K562 (cell line): ENCODE data around the gene MPRIP. TPM values are rescaled to one million over a fixed set of nuclear protein-coding genes. Genes with fewer than 3 reads are reported as not detected.
A peak's percentile ranks its signal among the peaks of the same experiment; 100 is the strongest.

ENCODE experiments used
- ATAC-seq: fragments of 200-7000 bp; cut with Tn5 transposase; 3 replicates; pipeline ENCODE4 v1.9.1; 2020; ENCODE audit warnings: moderate library complexity
- Bru-seq: library from RNA; stranded (reverse); fragments of 400-500 nt; gene quantifications from one replicate; lab custom pipeline; 2021; lab: Mats Ljungman, UMichigan
- BruChase-seq, 2 experiments: library from RNA; stranded (reverse); fragments of 400-500 nt; gene quantifications; one replicate each; lab custom pipeline; 2021; lab: Mats Ljungman, UMichigan
- BruUV-seq: library from RNA; stranded (reverse); fragments of 400-500 nt; replicated peaks from 2 replicates; lab custom pipeline; 2021; lab: Mats Ljungman, UMichigan
- CTCF ChIA-PET: fragments of 300-600 bp; formaldehyde crosslinking; extraction: SDS; loops from one replicate; lab custom pipeline; 2021; ENCODE audit warnings: low intra/inter-chr PET ratio; lab: Yijun Ruan, JAX
- POLR2A ChIA-PET: fragments of 300-600, 350-650 bp; sonication (Branson Sonifier 250); formaldehyde crosslinking; extraction: SDS; loops from one replicate; lab custom pipeline; 2021; ENCODE audit warnings: antibody characterized with exemption, inconsistent platforms; lab: Yijun Ruan, JAX
- DNase-seq, 4 experiments: peaks; one replicate each; pipeline versions ENCODE4 v3.0.0 to v3.0.0-alpha.2; 2011 to 2018; ENCODE audit warnings: low spot score in 3 of 4, mixed read lengths in 3 of 4; ENCODE audit errors: extremely low read depth in 1 of 4
- FAIRE-seq: peaks from 2 replicates; lab custom pipeline; 2011; peaks lifted over from hg19 to GRCh38; lab: Jason Lieb, UNC
- H2AFZ ChIP-seq: 2 replicates; pipeline ENCODE4 v1.6.0; 2011; ENCODE audit warnings: low read depth, low read length, control low read depth, inconsistent platforms
- H3K27ac ChIP-seq: fragments of 200-600 bp; 3 replicates; pipeline ENCODE4 v1.8.0; 2011; ENCODE audit warnings: low read depth, mild to moderate bottlenecking, control low read depth, inconsistent platforms, low read length, moderate library complexity, mixed read lengths; ENCODE audit errors: extremely low read depth
- H3K27me3 ChIP-seq, 2 experiments: fragments of 300-600 bp in 1 of 2; 2 replicates in 1 of 2; 3 replicates in 1 of 2; pipeline versions ENCODE4 v1.6.0 to v1.8.0; 2011; ENCODE audit warnings: inconsistent platforms in 2 of 2, low read length in 2 of 2, mild to moderate bottlenecking in 1 of 2, mixed read lengths in 1 of 2, moderate library complexity in 1 of 2; ENCODE audit not compliant: control insufficient read depth in 2 of 2, insufficient read depth in 2 of 2
- H3K36me3 ChIP-seq: fragments of 300-600 bp; 3 replicates; pipeline ENCODE4 v1.8.0; 2011; ENCODE audit warnings: mild to moderate bottlenecking, low read length, inconsistent platforms; ENCODE audit not compliant: control insufficient read depth, insufficient read depth
- H3K4me1 ChIP-seq, 2 experiments: fragments of 200-600 bp in 1 of 2; replicated peaks in 1 of 2; 2 replicates in 1 of 2; 3 replicates in 1 of 2; pipeline versions ENCODE4 v1.5.1 to v1.8.0; 2011; ENCODE audit warnings: inconsistent platforms in 2 of 2, low read length in 2 of 2, mild to moderate bottlenecking in 1 of 2, mixed read lengths in 1 of 2, moderate library complexity in 1 of 2; ENCODE audit not compliant: control insufficient read depth in 2 of 2, insufficient read depth in 2 of 2
- H3K4me2 ChIP-seq: 2 replicates; pipeline ENCODE4 v1.6.1; 2011; ENCODE audit warnings: low read length, control low read depth, inconsistent platforms, mixed read lengths; ENCODE audit not compliant: insufficient read depth
- H3K4me3 ChIP-seq: fragments of 200-600 bp; sonication (generic), shearing (Covaris generic); 2 replicates; pipeline ENCODE4 v1.5.1; 2016; ENCODE audit warnings: control low read depth, inconsistent platforms
- H3K79me2 ChIP-seq: fragments of 200-600 bp; 3 replicates; pipeline ENCODE4 v1.8.0; 2011; ENCODE audit warnings: low read length, inconsistent platforms; ENCODE audit not compliant: control insufficient read depth, insufficient read depth
- H3K9ac ChIP-seq, 2 experiments: 2 replicates each; pipeline versions ENCODE4 v1.6.0 to v1.6.1; 2011; ENCODE audit warnings: low read depth in 2 of 2, low read length in 2 of 2, control low read depth in 1 of 2, inconsistent platforms in 1 of 2, mild to moderate bottlenecking in 1 of 2, mixed read lengths in 1 of 2; ENCODE audit not compliant: insufficient read depth in 1 of 2
- H3K9me1 ChIP-seq: one replicate; pipeline ENCODE4 v1.6.0; 2011; ENCODE audit warnings: inconsistent platforms, mild to moderate bottlenecking, low read length, moderate library complexity; ENCODE audit not compliant: control insufficient read depth, insufficient read depth
- H3K9me3 ChIP-seq: replicated peaks from 2 replicates; pipeline ENCODE4 v1.5.1; 2011; ENCODE audit warnings: low read depth, low read length, inconsistent platforms; ENCODE audit not compliant: control insufficient read depth, insufficient read depth
- H4K20me1 ChIP-seq: replicated peaks from 2 replicates; pipeline ENCODE4 v1.6.1; 2011; ENCODE audit warnings: low read length, inconsistent platforms, mixed read lengths; ENCODE audit not compliant: control insufficient read depth, insufficient read depth
- ETV1 ChIP-seq: fragments of 450-650 bp; conservative IDR thresholded peaks from 2 replicates; pipeline ENCODE4 v1.6.1; 2016; ENCODE audit warnings: missing genetic modification characterization, control low read depth, low read depth, missing compliant biosample characterization
- GMEB1 ChIP-seq: fragments of 250-450 bp; sonication (Bioruptor Pico); IDR thresholded peaks from 2 replicates; pipeline ENCODE4 v1.4.0; 2020; ENCODE audit warnings: mild to moderate bottlenecking
- HMBOX1 ChIP-seq: sonication (generic); IDR thresholded peaks from 2 replicates; pipeline ENCODE4 v1.6.1; 2016
- POLR2G ChIP-seq: fragments of 200-400 bp; formaldehyde crosslinking; IDR thresholded peaks from 2 replicates; pipeline ENCODE4 v1.6.1; 2017; ENCODE audit warnings: low read depth, mild to moderate bottlenecking, antibody characterized with exemption, low read length, moderate library complexity
- PTTG1 ChIP-seq: fragments of 450-650 bp; IDR thresholded peaks from 2 replicates; pipeline ENCODE4 v1.6.1; 2016; ENCODE audit warnings: low read depth, mild to moderate bottlenecking, missing genetic modification characterization, missing compliant biosample characterization
- RNF2 ChIP-seq: sonication (generic); IDR thresholded peaks from 2 replicates; pipeline ENCODE4 v1.6.1; 2016
- SIN3A ChIP-seq, 2 experiments: fragments of 150-350 bp in 1 of 2; IDR thresholded peaks; 2 replicates each; pipeline ENCODE4 v1.6.1; 2011 to 2016; ENCODE audit warnings: borderline replicate concordance in 2 of 2, low read depth in 2 of 2, low read length in 2 of 2, mild to moderate bottlenecking in 2 of 2, moderate library complexity in 2 of 2; ENCODE audit not compliant: control insufficient read depth in 1 of 2
- ZNF395 ChIP-seq: fragments of 200-800 bp; sonication (Bioruptor generic); IDR thresholded peaks from 2 replicates; pipeline ENCODE4 v1.6.1; 2017; ENCODE audit warnings: missing genetic modification characterization, missing compliant biosample characterization
- WGBS: fragments of 100-300 bp; shearing (Covaris generic); methylation state at CpG from one replicate; pipeline ENCODE4 v1.1.6; 2016; ENCODE audit warnings: low coverage, mixed read lengths; ENCODE audit not compliant: insufficient coverage; ENCODE audit errors: missing lambda C conversion rate; 5-methylcytosine and 5-hydroxymethylcytosine counted together
- in situ Hi-C: fragments of 300-500 bp; cut with MboI; formaldehyde crosslinking; loops from 4 replicates; pipeline ENCODE4 v1.15.0; 2018; ENCODE audit warnings: inconsistent platforms, mixed read lengths
- intact Hi-C: fragments of 100-400 bp; cut with micrococcal nuclease; formaldehyde crosslinking; loops from 2 replicates; pipeline ENCODE4 v1.14.2; 2022
- long read RNA-seq, 3 experiments: library from polyadenylated mRNA in 2 of 3; library from RNA in 1 of 3; unstranded in 2 of 3; stranded (forward) in 1 of 3; transcript quantifications; one replicate each; pipeline ENCODE4 v2.0.0, GENCODE V29; 2019 to 2022
- polyA minus RNA-seq, 3 experiments: library from RNA; depleted of rRNA, polyadenylated mRNA; stranded (reverse); fragments of >200 nt; gene quantifications; 2 replicates each; pipeline ENCODE4 v1.2.3, GENCODE V29; 2011
- polyA plus RNA-seq, 8 experiments: library from polyadenylated mRNA; depleted of rRNA in 4 of 8; stranded (reverse) in 5 of 8; unstranded in 3 of 8; fragments of >200 nt; fragmentation: Nextera tagmentation in 2 of 8; fragmentation: Illumina TruSeq in 1 of 8; extraction: Ambion mirVana in 2 of 8; extraction: Trizol in 1 of 8; gene quantifications; 2 replicates each; pipeline versions ENCODE4 v1.2.1 to v1.2.3, GENCODE V29; 2011 to 2014; ENCODE audit warnings: inconsistent platforms in 1 of 8, missing spikeins in 1 of 8
- total RNA-seq, 7 experiments: library from RNA; depleted of rRNA in 6 of 7; stranded (reverse); fragments of >200 nt in 6 of 7; fragmentation: Illumina TruSeq in 2 of 7; extraction: Trizol in 2 of 7; gene quantifications; 2 replicates each; pipeline versions ENCODE4 v1.2.1 to v1.2.3, GENCODE V29; 2011 to 2021; ENCODE audit warnings: low replicate concordance in 1 of 7
- TF ChIP-seq, protein P1 (sequence below), 2 experiments: IDR thresholded peaks; 2 replicates each; pipeline ENCODE4 v1.6.1; 2011; ENCODE audit warnings: borderline replicate concordance in 1 of 2, control low read depth in 1 of 2, low read depth in 1 of 2, low read length in 1 of 2, mild to moderate bottlenecking in 1 of 2, mixed read lengths in 1 of 2, moderate library complexity in 1 of 2; ENCODE audit not compliant: insufficient read depth in 1 of 2, insufficient read length in 1 of 2, poor library complexity in 1 of 2, severe bottlenecking in 1 of 2; ENCODE audit errors: extremely low read depth in 1 of 2

MPRIP gene
- total RNA-seq (2011; cell fraction: chromatin; rRNA removed; ENCODE audit: low replicate concordance) = 73.2 and 115 TPM in 2 replicates
- 49.1 and 50.7 TPM in 2 replicates for total RNA-seq (2011; cell fraction: nucleolus; rRNA removed)
- 59.9 and 61.7 TPM in 2 replicates for total RNA-seq (2011; cell fraction: nucleoplasm; rRNA removed)
- total RNA-seq (2014; rRNA removed) (49.0 and 70.2 TPM in 2 replicates), total RNA-seq (2014; rRNA removed; fragmentation: Illumina TruSeq; extraction: Trizol) (29.2 and 33.4 TPM in 2 replicates), total RNA-seq (2015; rRNA removed; fragmentation: Illumina TruSeq; extraction: Trizol) (41.3 and 41.8 TPM in 2 replicates), total RNA-seq (2021) (71.0 and 72.6 TPM in 2 replicates), polyA plus RNA-seq (2011; rRNA removed) (22.8 and 28.6 TPM in 2 replicates), polyA plus RNA-seq (2014; fragmentation: Illumina TruSeq; extraction: Trizol) (28.7 and 30.1 TPM in 2 replicates), polyA plus RNA-seq (2014; fragmentation: Nextera tagmentation; extraction: Ambion mirVana) (10 to 100 TPM; 10.0 to 10.1 TPM), polyA plus RNA-seq (2014; rRNA removed) (32.0 and 37.6 TPM in 2 replicates), polyA minus RNA-seq (2011; rRNA and poly(A)+ RNA removed) (30.8 and 32.1 TPM in 2 replicates), Bru-seq, nascent RNA (percentile 61 among the genes with signal in this experiment), BruChase-seq, experiment 1, labeled RNA remaining after a 2-hour chase (percentile 62 among the genes with signal in this experiment), BruChase-seq, experiment 2, labeled RNA remaining after a 6-hour chase (percentile 64 among the genes with signal in this experiment)
- polyA plus RNA-seq (2011; cell fraction: cytosol; rRNA removed) = 21.1 and 26.2 TPM in 2 replicates
- 35.5 and 45.4 TPM in 2 replicates for polyA plus RNA-seq (2011; cell fraction: nucleus; rRNA removed)
- polyA plus RNA-seq (2012) = 36.3 and 45.7 TPM in 2 replicates
- polyA minus RNA-seq (2011; cell fraction: cytosol; rRNA and poly(A)+ RNA removed) = 20.0 and 30.2 TPM in 2 replicates
- 21.0 and 28.3 TPM in 2 replicates for polyA minus RNA-seq (2011; cell fraction: nucleus; rRNA and poly(A)+ RNA removed)
- long read RNA-seq, experiment 1, full-length matches to known transcripts = 8 of 181 reads
- long read RNA-seq, experiment 1, partial matches to known transcripts = 134 of 181 reads
- long read RNA-seq, experiment 1, other reads (novel, unspliced or antisense) = 39 of 181 reads
- long read RNA-seq, experiment 2, full-length matches to known transcripts = 15 of 52 reads
- long read RNA-seq, experiment 2, partial matches to known transcripts = 22 of 52 reads
- long read RNA-seq, experiment 2, other reads (novel, unspliced or antisense) = 15 of 52 reads
- long read RNA-seq, experiment 3, partial matches to known transcripts = 6 of 7 reads
- long read RNA-seq, experiment 3, other reads (novel, unspliced or antisense) = 0 of 7 reads

DNA sequence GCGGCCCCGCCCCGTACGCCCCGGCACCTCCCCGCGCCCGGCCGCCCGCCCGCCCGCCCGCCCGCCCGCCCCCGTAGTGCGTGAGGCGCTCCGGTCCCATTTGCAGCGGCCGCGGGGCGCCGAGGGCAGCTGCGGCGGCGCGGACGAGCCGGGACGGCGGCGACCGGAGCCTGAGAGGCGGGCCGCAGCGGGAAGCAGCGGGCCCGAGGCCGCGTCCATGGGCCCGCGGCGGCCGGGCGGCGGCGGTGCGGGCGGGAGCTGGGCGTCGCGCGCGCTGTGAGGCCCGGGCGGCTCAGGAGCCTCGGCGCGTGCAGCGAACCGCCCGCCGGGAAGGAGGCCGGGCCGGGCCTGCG is at the start of gene MPRIP:
Gene MPRIP, plus strand, starts transcription at position 74 of the 353 bp plus-strand sequence. CDS start 392 bp downstream, outside the sequence.
- no peaks in the 10 kb centered on the region for H3K27me3 ChIP-seq
- no peak for DNase-seq
- BruUV-seq = no TSS peak
- H3K4me1 ChIP-seq = peaks cover 29% of the 10 kb centered on the region in 2 experiments; a peak in 4 of 5 replicates
- no peak for ATAC-seq
- ChIA-PET POLR2A (interaction anchor here (0.5 to 2.1 kb wide), 3 partner anchors 11 to 45 kb away, joined by 3 to 10 read pairs (median 3); no protein-coding TSS in a partner anchor), CTCF (no interaction called here)
- no CpG with 5 or more reads among the region's 67 CpGs for WGBS
- H3K9me1 ChIP-seq = no peaks in the 10 kb centered on the region
- H3K4me3 ChIP-seq = peak within 1 kb of the TSS; percentile 57
- no peak for FAIRE-seq
- peaks cover 17% of the 10 kb centered on the region; the same call in 1 of the 2 replicates for H4K20me1 ChIP-seq
- peak within 1 kb of the TSS; percentile 84 for H3K4me2 ChIP-seq
- intact Hi-C loops = no loop called here
- peak within 1 kb of the TSS; percentile 53 to 92; a peak in 3 of 4 replicates for H3K9ac ChIP-seq
- peak within 1 kb of the TSS; percentile 85 for H2AFZ ChIP-seq
- no peaks in the 10 kb centered on the region for H3K9me3 ChIP-seq
- peaks cover 42% of the 10 kb centered on the region for H3K79me2 ChIP-seq
- in situ Hi-C loops = no loop called here
- peak within 1 kb of the TSS; percentile 34; the same call in 1 of the 3 replicates for H3K27ac ChIP-seq
- H3K36me3 ChIP-seq = no peaks in the 10 kb centered on the region
- no peak for TF ChIP-seq RNF2
- TF ChIP-seq PTTG1 (tag) = no peak
- no peak for TF ChIP-seq HMBOX1
- TF ChIP-seq, protein P1, sequence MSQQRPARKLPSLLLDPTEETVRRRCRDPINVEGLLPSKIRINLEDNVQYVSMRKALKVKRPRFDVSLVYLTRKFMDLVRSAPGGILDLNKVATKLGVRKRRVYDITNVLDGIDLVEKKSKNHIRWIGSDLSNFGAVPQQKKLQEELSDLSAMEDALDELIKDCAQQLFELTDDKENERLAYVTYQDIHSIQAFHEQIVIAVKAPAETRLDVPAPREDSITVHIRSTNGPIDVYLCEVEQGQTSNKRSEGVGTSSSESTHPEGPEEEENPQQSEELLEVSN (IDR thresholded peaks at IDR 0.05; ENCODE audit: borderline replicate concordance in 1 of 2, extremely low read depth in 1 of 2, insufficient read depth in 1 of 2, insufficient read length in 1 of 2, low read depth in 1 of 2, low read length in 1 of 2, poor library complexity in 1 of 2, severe bottlenecking in 1 of 2) = peak in 1 of 2 experiments; percentile 45
- no peak for TF ChIP-seq ETV1 (tag)
- no peak for TF ChIP-seq GMEB1 (CRISPR knock-in tag)
- TF ChIP-seq ZNF395 (CRISPR knock-in tag) = no peak
- no peak for TF ChIP-seq SIN3A (IDR thresholded peaks at IDR 0.05; ENCODE audit: borderline replicate concordance in 2 of 2, control insufficient read depth in 1 of 2, low read depth in 2 of 2, low read length in 2 of 2)
- peak; percentile 63; the same call in 1 of the 2 replicates for TF ChIP-seq POLR2G
